SHP77 (cell line): ENCODE measurements around the gene SLC37A1.

Experiments
- DNase-seq, 2 experiments: peaks; one replicate each; lab custom pipeline; 2025; lab: John Stamatoyannopoulos, UW

The SLC37A1 gene

GRCh38 chr21:42578761-42579415 lies 65.2 kb downstream of the SLC37A1 start:
- no peak for DNase-seq

- DNase-seq: no peak
Measured at GRCh38 chr21:42579456-42580075, 65.9 kb downstream of the SLC37A1 start.

- DNase-seq: no peak
Measured at GRCh38 chr21:42580076-42580792, 66.6 kb downstream of the SLC37A1 start.

DNA sequence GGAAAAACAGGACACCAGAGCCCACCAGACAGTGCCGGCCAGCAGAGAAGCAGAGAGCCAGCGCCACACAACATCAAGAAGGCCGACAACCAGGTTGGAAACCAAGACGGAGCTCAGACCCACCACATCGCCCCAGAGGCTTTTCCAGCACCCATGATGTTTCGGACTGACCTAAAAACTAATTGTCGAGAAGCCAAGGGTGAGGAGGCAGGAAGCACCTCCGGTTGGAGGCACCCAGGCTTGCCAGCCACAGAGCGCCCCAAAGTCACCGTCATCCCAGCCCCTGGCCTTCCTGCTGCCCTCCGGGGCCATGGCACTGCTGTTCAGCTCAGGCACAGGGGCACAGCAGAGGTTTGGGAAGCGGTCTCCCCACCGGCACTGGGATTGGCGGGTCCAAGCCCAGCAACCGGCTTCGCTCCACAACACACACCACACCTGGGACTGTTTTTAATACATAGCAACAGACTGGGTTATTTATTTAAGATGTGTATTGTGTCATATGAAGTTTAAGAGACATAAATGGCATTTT lies 67.2 kb downstream of the SLC37A1 start:
- DNase-seq: no peak

GRCh38 chr21:42581336-42581992 lies 67.8 kb downstream of the SLC37A1 start:
- no peak for DNase-seq

- DNase-seq: no peak
Measured at GRCh38 chr21:42581993-42582786, 68.5 kb downstream of the SLC37A1 start.

DNA sequence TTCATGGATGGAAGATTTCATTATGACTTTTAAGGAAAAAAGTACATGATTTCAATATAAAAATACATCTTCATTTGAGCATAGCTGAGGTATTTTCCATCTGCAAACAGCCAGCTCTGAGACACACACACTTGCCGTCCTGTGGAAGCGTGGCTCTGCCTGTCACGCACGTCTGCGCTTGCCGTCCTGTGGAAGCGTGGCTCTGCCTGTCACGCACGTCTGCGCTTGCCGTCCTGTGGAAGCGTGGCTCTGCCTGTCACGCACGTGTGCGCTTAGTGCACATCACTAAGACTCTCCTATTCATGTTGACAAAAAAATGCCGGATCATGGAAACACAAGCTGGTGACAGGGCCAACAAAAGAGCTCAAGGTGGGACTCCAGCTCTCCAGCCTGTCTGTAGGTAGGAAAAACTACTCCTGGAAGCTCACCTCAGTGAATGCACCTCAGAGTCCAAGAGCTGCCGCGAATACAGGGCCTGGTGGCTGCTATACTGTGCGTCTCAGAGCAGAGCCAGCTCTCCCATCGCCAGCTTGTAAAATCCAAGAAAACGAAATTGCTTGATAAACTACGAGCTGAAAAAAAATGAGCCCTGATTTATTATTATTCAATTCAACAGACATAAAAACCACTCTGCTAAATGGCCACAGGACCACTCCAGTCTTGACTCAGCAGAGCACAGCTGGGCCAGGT lies 69.3 kb downstream of the SLC37A1 start:
- DNase-seq: no peak

GRCh38 chr21:42583477-42584295 lies 70.0 kb downstream of the SLC37A1 start:
- DNase-seq: no peak

GRCh38 chr21:42584296-42584641 lies 70.6 kb downstream of the SLC37A1 start:
- no peak for DNase-seq

DNA sequence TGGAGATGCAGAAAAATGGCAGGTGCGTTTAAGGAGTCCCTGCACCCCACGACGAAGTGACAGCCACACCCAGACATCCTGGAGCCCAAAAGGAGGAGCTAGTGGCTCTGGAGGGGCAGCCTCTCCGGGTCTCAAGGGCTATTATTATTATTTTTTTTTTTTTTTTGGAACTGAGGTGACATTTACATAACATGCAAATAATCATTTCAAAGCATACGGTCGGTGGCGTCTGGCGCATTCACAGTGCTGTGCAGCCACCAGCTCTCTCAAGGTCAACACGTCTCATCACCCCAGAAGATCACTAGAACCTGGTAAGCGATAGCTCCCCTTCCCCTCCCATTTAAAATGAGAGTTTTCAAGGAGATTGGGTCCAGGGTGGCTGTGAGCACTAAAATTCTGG lies 72.2 kb downstream of the SLC37A1 start:
- DNase-seq: no peak

GRCh38 chr21:42586406-42586805 lies 72.8 kb downstream of the SLC37A1 start:
- no peak for DNase-seq

GRCh38 chr21:42587036-42587435 lies 73.4 kb downstream of the SLC37A1 start:
- no peak for DNase-seq

DNA sequence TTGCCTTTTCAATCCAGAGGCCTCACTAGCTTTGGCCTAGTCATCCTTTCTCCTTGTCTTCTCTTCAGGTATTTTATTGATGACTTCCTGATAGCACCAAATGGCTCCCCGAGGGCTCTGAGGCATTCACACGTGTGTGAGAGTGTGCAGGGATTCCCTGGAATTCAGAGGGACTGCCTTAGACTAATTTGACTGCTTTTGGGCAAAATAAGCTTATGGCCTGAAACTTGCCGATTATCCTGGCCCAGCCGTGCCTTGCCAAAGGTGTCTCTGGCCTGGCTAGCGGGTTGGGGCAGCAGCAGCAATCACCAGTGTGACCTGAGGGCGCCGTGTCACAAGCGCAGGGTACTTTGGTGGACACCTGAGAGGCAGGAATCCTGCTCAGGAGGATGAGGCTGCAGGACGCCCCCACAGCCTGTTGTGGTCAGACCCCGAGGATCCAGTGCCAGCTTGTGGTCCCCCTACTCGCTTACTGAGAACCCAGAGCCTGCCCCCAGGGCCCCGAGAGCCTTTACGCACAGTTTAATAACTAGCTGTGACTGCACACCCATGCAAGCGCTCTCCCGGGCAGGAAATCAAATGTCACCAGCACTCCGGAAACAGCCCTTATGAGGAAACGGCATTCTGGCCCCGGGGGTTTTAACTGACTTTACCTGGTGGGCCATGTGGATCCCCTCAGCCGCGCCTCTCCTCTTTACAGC lies 76.9 kb downstream of the SLC37A1 start:
- no peak for DNase-seq

DNA sequence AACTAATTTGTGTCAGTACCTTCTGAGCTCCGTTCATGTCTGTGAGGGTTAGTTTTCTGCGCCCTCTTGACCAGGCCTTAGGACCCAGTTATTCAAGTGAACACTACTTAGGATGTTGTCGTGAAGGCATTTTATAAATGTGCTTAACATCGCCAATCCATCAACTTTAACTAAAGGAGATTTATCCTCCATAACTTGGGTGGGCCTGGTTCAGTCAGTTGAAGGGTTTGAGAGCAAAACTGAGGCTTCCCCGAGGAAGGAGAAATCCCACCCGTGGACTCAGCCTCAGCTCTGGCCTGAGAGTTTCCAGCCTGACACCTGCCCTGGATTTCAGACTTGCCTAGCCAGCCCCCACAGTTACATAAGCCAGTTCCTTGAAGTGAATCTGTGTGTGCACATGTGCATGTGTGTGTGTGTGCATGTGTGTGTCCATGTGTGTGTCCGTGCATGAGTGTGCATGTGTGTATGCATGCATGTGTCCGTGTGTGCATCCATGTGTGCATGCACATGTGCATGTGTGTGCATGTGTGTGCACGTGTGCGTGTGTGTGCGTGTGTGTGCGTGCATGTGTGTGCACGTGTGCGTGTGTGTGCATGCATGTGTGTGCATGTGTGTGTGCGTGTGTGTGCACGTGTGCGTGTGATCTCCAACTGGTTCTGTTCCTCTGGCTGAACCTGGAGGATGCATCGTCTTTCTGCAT lies 77.7 kb downstream of the SLC37A1 start:
- no peak for DNase-seq

DNA sequence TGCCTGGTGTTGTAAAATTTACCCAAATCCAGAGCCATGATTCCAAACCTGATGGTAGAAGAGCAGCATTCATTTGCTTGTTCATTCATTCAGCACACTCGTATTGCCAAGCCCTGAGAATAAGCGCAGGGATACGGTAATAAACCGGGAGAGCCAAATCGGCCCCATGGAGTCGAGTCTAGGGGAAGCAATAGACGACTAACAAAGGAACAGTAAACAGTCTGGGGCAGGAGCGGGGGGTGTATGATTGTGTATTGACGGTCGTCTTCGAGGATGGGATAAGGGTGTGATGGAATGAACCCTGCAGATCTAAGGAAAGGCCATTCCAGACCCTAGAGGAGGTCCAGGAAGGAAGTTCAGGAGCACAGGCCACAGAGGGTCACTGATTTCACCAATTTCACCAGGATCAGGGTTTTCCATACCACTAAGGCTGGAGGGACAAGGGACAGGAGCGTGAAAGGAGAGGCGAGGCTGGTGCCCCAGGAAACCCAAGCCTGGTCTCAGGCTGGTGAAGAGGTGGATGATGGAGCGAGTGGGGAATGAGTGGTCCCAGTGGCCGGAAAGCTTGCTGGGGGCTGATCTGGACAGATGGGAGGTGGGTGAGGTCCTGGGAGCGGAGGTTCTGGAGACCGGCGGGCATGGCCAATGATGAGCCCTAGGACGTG lies 78.6 kb downstream of the SLC37A1 start:
- DNase-seq: no peak

DNA sequence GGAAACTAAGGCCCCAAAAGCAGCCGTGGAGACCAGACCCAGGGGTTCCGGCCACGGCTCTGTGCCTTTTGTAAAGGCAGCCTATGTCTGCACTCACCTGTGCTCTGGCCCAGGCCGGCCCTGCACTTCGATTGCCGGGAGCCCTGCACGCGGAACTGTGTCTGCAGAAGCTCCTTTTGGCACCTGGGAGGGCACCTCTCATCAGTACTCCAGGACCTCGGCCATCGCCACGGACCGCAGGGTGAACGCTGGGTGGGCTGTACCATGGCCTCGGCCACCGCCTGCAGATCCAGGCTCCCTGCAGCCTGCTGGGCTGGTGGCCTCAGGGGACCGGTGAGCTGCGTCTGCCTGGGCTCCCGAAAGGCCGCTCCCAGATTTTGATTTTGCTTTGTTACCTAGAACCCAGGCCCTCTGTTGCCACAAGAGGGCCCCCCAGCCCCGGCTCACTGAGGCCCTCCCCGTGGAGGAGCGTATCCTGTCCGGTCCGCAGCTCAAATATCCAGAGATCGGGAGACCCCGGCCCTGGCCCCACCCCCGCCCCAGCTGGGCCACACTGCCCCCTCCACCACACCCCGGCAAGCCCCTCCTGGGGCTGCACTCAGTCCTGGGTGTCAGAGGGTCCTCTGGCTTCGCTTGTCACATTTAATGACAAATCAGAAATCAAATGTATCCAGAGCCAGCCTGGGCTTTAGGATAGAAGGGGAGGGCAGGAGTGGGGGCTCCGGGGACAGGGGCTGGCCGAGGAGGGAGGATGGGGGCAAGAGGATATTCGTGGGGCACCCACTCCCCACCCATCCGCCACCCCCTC lies 79.6 kb downstream of the SLC37A1 start:
- DNase-seq: peak; percentile 57 to 71

DNA sequence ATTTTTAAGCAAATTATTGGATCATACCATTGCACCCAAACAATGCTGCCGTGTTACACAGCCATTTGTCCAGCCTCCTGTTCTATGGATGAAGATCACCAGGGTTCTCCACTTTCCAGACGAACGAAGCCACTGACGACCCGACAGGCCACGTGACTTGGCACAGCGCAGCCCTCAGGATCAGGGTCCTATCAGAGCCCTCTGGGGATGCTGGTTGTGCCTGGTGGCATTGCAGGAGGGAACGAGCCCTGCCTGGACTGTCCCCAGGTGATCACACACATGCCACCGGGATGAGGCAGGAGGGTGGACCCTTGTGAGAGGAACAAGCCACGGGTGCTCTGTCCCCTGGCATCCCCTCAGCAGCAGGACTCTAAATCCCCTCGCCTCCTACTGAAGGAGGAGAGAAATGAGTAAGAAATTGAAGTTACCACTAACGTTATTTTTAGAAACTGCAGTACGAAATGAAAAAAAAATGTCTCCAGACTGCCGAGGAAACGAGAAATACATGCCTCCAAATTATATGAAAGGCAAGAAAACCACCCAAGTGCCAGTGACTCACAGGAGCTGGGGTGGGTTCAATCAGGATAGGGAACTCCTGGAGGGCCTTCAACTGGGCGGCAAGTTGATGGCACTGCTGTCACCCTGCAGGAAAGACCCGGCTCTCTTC lies 81.1 kb downstream of the SLC37A1 start:
- no peak for DNase-seq
